ENCODE measurements around the gene BCL2. TPM values are rescaled to one million over a fixed set of nuclear protein-coding genes. Genes with fewer than 3 reads are reported as not detected.

The BCL2 gene
- 10 to 100 TPM in 2 of 4 donors, 1 to 10 TPM in 2; 8.9 to 27.0 (median 14.5) TPM for total RNA-seq
- 1 to 10 TPM; 1.1 to 8.3 (median 4.1) TPM for polyA plus RNA-seq
- long read RNA-seq, donor 1, full-length matches to known transcripts: 1 of 4 reads
- long read RNA-seq, donor 1, partial matches to known transcripts: 0 of 4 reads
- long read RNA-seq, donor 1, other reads (novel, unspliced or antisense): 3 of 4 reads
- long read RNA-seq, donor 2, full-length matches to known transcripts: 2 of 10 reads
- long read RNA-seq, donor 2, partial matches to known transcripts: 1 of 10 reads
- long read RNA-seq, donor 2, other reads (novel, unspliced or antisense): 7 of 10 reads

GRCh38 chr18:63319383-63320122, at the start of gene BCL2:
TSS of gene BCL2 (minus strand) at chr18:63319769.
- TF ChIP-seq CTCF (IDR thresholded peaks at IDR 0.05): no peak
- Histone ChIP-seq H3K36me3 (ENCODE audit: insufficient read depth in 1 of 2, low read depth in 1 of 2) (no peaks in the 10 kb centered on the region), H3K4me3 (peak within 1 kb of the TSS; percentile 71), H3K27me3 (ENCODE audit: insufficient read depth in 3 of 3, low read length in 2 of 3) (no peaks in the 10 kb centered on the region), H3K27ac (peak within 1 kb of the TSS; percentile 87), H3K4me1 (peaks cover 32% of the 10 kb centered on the region), H3K9me3 (no peaks in the 10 kb centered on the region)
- ATAC-seq: peak; percentile 12 to 31 (median 13)
- DNase-seq: no peak
- intact Hi-C loops (cut with DNase I): loop anchor here (5.0 kb wide), 5 partner anchors 47 to 197 kb away; no protein-coding TSS in a partner anchor
- WGBS, 3 donors: 0% methylated on average over 50 to 75 of the region's 78 CpGs

GRCh38 chr18:63368611-63369010, 49.0 kb upstream of the BCL2 start:
- no peak overlapping the region for H3K27ac ChIP-seq
- intact Hi-C loops (cut with DNase I): no loop called here
- peak overlapping the region; percentile 70 for H3K4me3 ChIP-seq
- H3K27me3 ChIP-seq (ENCODE audit: insufficient read depth in 3 of 3, low read length in 2 of 3): no peaks in the 10 kb centered on the region
- WGBS, 3 donors: 47 to 61% (median 51%) methylated on average over 4 of the region's 4 CpGs
- no peaks in the 10 kb centered on the region for H3K9me3 ChIP-seq
- H3K4me1 ChIP-seq: peaks cover 25% of the 10 kb centered on the region
- no peak for TF ChIP-seq CTCF (IDR thresholded peaks at IDR 0.05)
- ATAC-seq (no peak), DNase-seq (no peak)
- peaks cover 0 to 4% of the 10 kb centered on the region in 2 donors for H3K36me3 ChIP-seq (ENCODE audit: insufficient read depth in 1 of 2, low read depth in 1 of 2)

- peak; percentile 95 to 98 for DNase-seq
- no peaks in the 10 kb centered on the region for H3K9me3 ChIP-seq
- no peaks in the 10 kb centered on the region for H3K27me3 ChIP-seq (ENCODE audit: insufficient read depth in 3 of 3, low read length in 2 of 3)
- H3K27ac ChIP-seq: peak within 1 kb of the TSS; percentile 90
- intact Hi-C loops (cut with DNase I): loop anchor here (2.0 kb wide), 1 partner anchor 55 kb away; the partner anchor contains the start of gene VPS4B (in 2 of the 2)
- 0 to 1% (median 0%) methylated on average over 55 to 90 of the region's 90 CpGs for WGBS, 3 donors
- ATAC-seq: peak; percentile 91 to 94 (median 92)
- H3K4me3 ChIP-seq: peak within 1 kb of the TSS; percentile 70
- TF ChIP-seq CTCF (IDR thresholded peaks at IDR 0.05): no peak
- H3K4me1 ChIP-seq: peaks cover 25% of the 10 kb centered on the region
- H3K36me3 ChIP-seq (ENCODE audit: insufficient read depth in 1 of 2, low read depth in 1 of 2): peaks cover 3 to 11% of the 10 kb centered on the region in 2 donors
Observed at GRCh38 chr18:63367053-63367953, 47.7 kb upstream of the BCL2 start, which contains the start of gene KDSR. TSS of gene KDSR (minus strand) at chr18:63367206. CDS start at chr18:63367118, 88 bp downstream.

- 0 to 1% (median 1%) methylated on average over 55 to 65 of the region's 65 CpGs for WGBS, 3 donors
- intact Hi-C loops (cut with DNase I): loop anchor here (2.0 kb wide), 1 partner anchor 56 kb away; the partner anchor contains the start of gene VPS4B (in 2 of the 2)
- DNase-seq (peak; percentile 68 to 82), ATAC-seq (peak; percentile 69 to 77 (median 74))
- H3K9me3 ChIP-seq: no peaks in the 10 kb centered on the region
- H3K4me1 ChIP-seq: peaks cover 25% of the 10 kb centered on the region
- H3K36me3 ChIP-seq (ENCODE audit: insufficient read depth in 1 of 2, low read depth in 1 of 2): peaks cover 5 to 19% of the 10 kb centered on the region in 2 donors
- H3K27ac ChIP-seq: peak overlapping the region; percentile 90
- H3K4me3 ChIP-seq: peak overlapping the region; percentile 70
- TF ChIP-seq CTCF (IDR thresholded peaks at IDR 0.05): no peak
- H3K27me3 ChIP-seq (ENCODE audit: insufficient read depth in 3 of 3, low read length in 2 of 3): no peaks in the 10 kb centered on the region
Observed at GRCh38 chr18:63366213-63367052, 46.9 kb upstream of the BCL2 start.
